GM21737 (cell line): Measurements from ENCODE around the gene EHMT1.
A peak's percentile ranks its signal among the peaks of the same experiment; 100 is the strongest.
"Not testable (repeated sequence)": the region's sequence is repeated elsewhere in the genome, so short reads cannot be mapped to it uniquely, and the experiment has no call there.

Experiments used
- ATAC-seq: cut with Tn5 transposase; IDR thresholded peaks from one replicate; pipeline ENCODE4 v1.9.1; 2021; ENCODE audit warnings: mild to moderate bottlenecking, moderate library complexity; ENCODE audit not compliant: unreplicated experiment

The EHMT1 gene

DNA sequence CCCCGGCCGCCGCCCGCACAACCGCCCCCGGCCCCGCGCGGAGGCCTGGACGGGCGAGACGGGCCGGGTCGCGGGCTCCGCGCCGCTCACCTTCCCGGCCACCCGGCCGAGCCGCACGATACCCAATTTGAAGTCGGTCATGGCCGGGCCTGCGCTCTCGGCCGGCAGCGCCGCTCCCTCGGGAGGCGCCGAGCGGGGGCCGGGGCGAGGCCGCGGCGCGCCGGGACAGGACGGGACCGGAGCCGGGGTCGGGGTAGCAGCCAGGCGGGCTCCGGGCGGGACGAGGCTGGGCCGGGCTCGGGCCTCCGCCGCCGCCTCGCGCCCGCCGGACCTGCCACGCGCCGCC, 28.7 kb upstream of the EHMT1 start:
- ATAC-seq: no peak

GRCh38 chr9:137590469-137591383, 28.1 kb upstream of the EHMT1 start, which contains the start of gene ZMYND19:
TSS of gene ZMYND19 (minus strand) at chr9:137590512. CDS start at chr9:137590263, 249 bp downstream.
- ATAC-seq: peak; percentile 68

DNA sequence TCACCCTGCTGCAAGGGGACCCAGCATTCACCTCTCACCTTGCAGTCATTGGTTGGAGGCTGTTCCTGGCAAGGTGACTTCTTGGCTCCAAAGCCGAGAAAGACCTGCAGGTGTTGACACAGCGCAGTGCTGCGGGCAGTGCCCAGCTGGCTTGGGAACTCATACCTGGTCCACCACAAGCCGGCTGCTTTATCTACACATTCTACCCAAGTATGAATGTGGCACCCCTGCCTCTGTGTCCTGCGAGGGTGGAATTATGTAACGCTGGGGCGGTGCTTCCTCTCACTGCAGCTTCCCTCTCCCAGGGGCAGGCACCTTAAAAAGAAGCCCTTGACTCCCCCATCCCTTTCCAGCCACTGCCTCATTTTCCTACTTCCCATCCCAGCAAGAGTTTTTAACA, 26.0 kb upstream of the EHMT1 start:
- ATAC-seq: no peak

DNA sequence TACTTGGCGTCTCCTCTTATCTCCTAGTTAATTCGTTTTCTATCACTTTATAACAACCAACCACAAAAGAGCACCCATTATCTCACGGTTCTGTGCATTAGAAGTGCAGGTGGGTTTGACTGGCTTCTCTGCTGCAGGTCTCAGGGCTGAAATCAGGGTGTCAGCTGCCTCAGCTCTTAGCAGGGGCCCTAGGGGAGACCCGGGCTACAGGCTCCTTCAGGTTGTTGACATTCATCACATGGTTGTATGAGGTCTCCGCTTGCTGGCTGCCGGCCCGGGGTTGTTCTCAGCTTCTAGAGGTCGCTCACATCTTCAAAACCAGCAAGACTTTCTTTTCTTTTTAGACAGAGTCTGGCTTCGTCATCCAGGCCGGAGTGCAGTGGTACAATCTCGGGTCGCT, 25.6 kb upstream of the EHMT1 start:
- no peak for ATAC-seq

DNA sequence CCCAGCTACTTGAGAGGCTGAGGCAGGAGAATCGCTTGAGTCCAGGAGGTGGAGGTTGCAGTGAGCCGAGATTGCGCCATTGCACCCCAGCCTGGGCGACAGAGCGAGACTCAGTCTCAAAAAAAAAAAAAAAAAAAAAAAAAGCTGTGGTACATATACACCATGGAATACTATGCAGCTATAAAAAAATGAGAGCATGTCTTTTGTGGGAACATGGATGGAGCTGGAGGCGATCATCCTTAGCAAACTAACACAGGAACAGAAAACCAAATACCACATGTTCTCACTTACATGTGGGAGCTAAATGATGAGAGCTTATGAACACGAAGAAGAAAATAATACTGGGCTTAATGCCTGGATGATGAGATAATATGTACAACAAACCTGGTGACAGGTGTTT, 22.2 kb upstream of the EHMT1 start:
- not testable (repeated sequence) for ATAC-seq

- no peak for ATAC-seq
Observed at GRCh38 chr9:137598943-137599342, 19.9 kb upstream of the EHMT1 start.

DNA sequence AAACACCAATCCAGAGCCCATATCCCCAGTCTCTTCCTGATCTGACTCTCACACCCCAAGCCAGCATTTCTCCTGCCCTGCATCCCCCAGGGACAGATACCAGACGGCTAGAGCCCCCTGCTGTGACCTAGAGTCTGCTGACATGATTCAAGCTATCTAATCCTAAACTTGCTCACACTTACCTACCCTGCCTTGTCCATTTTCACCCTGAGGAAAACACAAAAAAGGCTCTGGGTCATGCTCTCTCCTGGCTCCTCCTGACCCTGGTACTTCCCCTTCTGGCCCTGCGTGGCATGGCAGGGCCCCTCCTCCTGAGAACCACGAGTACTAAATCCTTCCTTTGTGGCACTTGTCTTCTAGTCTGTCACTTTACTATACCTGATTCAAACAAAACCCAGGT, 16.1 kb upstream of the EHMT1 start:
- ATAC-seq: no peak

DNA sequence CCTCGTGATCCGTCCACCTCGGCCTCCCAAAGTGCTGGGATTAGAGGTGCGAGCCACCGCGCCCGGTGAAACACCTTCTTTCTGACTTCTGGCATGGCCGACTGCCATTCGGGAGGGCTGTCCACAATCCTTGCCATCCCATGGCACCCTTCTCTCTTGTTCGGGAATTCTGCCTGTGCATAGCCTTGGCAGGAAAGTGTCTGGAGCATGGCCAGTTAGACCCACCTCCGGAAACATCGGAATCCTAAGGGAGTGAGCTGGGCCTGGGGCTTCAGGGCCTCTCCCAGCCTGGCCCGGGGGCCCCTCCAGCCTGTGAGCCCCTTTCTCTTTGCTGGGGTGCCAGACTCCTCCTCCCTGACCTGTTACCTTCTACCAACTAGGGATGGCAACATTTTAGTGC, 14.9 kb upstream of the EHMT1 start:
- no peak for ATAC-seq

DNA sequence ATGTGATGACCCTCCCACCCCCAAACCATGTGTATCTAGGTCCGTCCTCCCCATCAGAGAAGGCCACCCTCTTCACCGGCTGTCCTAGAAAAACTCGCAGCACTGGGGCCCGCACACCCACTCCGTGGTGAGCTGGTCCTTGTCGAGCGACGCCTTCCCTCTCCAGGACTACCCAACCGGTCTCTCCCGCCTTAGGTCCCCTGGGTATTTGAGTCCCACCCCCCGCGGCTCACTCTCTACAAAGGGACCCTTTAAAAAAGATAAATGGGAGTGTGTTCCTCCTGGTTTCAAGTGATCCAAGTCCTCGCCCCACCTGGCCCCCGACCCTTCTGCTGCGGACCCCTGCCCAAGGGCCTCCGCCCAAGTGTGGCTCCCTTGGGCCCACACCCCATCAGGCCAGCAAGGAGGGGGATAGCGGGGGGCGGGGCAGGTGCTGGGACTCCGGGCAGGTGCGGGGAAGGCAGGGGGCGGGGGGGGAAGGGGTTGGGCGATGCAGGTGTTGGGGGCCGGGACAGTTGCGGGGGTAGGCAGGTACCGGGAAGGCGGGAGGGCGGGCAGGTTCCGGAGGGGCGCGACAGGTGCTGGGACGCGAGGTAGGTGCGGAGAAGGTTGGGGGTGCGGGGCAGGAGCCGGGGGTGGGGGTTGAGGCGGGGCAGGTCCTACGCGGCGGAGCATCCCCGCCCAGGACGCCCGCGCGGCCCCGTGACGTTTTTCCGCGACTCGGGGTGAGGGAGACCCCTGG, 14.3 kb upstream of the EHMT1 start:
- ATAC-seq: no peak

DNA sequence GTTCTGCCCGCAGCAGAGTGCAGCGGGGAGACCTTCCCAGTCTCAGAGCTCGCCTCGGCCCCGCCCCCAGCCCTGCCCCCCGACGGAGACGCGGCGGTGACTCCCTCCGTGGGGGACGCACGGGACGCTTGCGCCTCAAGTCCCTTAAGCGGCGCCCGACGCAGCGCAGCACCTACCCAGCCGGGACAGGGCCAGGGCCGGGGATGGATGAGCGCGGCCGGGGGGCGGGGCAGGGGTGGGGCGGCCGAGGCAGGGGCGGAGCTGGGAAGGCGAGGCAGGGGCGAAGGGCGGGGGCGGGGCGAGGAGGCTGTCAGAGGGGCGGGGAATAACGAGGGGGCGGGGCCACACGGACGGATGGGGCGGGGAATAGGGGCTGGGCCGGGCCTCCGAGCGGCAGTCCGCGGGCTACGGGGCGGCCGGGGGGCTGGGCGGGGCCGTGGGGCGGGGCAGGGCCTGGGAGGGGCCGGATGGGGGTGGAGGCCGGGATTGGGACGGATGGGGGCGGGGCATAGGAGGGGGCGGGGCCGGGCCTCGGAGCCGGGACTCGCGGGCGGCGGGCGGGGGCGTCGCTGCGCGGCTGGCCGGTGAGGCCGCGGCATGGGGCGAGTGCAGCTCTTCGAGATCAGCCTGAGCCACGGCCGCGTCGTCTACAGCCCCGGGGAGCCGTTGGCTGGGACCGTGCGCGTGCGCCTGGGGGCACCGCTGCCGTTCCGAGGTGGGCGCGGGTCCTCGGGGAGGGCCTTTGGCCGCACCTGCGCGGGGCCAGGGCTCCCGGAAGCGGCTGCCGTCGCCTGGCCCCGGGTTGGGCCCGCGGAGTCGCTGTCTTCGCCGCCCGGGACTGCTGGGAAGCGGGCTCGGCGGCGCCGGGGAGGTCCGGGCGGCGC, 13.4 kb upstream of the EHMT1 start, which contains the start of gene ARRDC1:
ARRDC1 (plus strand) TSS at position 566 of the 884 bp plus-strand sequence; CDS start at position 598, 32 bp downstream.
- ATAC-seq: peak; percentile 72

GRCh38 chr9:137606005-137606621, 12.7 kb upstream of the EHMT1 start:
- peak; percentile 17 for ATAC-seq

- ATAC-seq: no peak
Observed at GRCh38 chr9:137606734-137607138, 12.1 kb upstream of the EHMT1 start.

DNA sequence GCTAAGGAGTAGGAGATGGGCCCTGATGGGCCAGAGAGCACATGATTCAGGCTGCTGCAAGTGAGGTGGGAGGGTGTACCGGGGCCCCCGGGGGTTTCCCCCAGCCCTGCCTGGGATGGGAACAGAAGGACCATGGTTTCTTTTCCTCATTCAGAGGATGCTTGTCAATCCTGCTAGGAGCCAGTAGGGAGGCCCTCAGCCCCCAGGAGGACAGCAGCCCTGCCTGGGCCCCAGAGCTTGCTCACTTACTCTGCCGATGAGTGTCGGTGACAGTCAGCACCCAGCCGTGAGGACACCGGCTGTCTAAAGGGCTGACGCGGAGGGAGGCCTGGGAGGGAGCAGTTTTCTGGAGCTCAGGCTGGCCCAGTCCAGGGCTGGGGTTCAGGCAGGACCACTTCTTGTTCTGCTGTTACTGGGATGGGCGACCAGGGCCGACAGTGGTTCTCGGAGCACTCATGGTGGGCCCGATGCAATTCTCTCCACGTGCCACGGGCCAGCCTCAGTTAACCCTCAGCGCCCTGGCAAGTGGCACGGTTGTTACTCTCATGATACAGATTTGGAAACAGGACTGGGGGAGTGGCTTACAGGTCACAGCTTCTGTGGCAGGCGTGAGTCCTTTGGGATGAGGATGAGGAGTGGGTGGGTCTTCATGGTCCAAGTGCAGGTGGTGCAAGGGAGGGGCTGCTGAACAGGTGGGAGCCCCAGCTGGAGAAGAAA, 11.5 kb upstream of the EHMT1 start:
- ATAC-seq: no peak

GRCh38 chr9:137610944-137611343, 7.9 kb upstream of the EHMT1 start:
- ATAC-seq: no peak

GRCh38 chr9:137611623-137612609, 6.9 kb upstream of the EHMT1 start:
- no peak for ATAC-seq

- ATAC-seq: no peak
Observed at GRCh38 chr9:137612741-137613142, 6.1 kb upstream of the EHMT1 start.

GRCh38 chr9:137613259-137613658, 5.5 kb upstream of the EHMT1 start:
- ATAC-seq: no peak

DNA sequence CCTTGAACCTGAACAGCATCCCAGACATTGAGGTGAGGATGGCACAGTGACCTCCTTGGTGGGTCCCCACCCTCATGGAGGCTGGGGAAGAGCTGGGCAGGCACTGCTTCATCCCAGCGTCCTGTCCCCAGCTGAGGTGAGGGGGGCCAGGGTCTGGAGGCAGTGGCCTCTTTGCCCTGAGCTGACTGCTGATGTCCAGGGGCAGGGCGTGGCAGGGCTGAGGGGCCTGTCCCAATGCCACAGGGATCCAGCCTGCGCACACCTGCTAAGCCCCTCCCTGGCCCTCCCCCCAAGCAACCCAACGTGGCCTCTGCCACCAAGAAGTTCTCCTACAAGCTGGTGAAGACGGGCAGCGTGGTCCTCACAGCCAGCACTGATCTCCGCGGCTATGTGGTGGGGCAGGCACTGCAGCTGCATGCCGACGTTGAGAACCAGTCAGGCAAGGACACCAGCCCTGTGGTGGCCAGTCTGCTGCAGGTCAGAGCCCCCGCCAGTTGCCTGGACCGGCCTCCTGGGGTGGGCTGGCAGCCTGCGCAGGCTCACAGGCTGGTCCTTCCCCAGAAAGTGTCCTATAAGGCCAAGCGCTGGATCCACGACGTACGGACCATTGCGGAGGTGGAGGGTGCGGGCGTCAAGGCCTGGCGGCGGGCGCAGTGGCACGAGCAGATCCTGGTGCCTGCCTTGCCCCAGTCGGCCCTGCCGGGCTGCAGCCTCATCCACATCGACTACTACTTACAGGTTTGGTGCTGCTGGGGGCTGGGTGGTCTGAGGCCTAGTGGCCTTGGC, 4.9 kb upstream of the EHMT1 start:
- no peak for ATAC-seq
